Gastrocnemius medialis (tissue), 4 donors: ENCODE results near the gene RAB10.

Experiments used
- POLR2A ChIP-seq, 2 donors: fragments of 450-650 bp; IDR thresholded peaks; one replicate each; pipeline ENCODE4 v1.6.1; 2017; ENCODE audit warnings: antibody characterized with exemption in 2 of 2, mild to moderate bottlenecking in 2 of 2, moderate library complexity in 2 of 2
- TF ChIP-seq, protein P1 (sequence below), 5 experiments: fragments of 450-650 bp in 3 of 5; fragments of 200-600 bp in 2 of 5; sonication (generic) in 2 of 5; IDR thresholded peaks in 4 of 5; conservative IDR thresholded peaks in 1 of 5; 1 replicate in 4 of 5; 2 replicates in 1 of 5; pipeline ENCODE4 v1.5.1; 2016 to 2019; ENCODE audit warnings: antibody characterized with exemption in 5 of 5, mild to moderate bottlenecking in 3 of 5, moderate library complexity in 3 of 5

DNA sequence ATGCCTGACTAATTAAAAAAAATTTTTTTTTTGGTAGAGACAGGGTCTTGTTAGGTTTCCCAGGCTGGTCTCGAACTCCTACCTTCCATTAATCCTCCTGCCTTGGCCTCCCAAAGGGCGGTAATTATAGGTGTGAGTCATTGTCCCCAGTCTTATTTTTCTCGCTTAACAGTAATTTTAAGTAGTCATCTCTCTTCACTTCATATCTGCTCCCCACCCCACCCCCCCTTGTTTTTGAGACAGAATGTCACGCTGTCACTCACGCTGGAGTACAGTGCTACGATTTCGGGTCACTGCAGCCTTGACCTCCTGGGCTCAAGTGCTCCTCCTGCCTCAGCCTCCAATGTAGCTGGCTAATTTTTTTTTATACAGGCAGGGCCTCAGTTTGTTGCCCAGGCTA is 27.7 kb downstream of the RAB10 start:
- TF ChIP-seq, protein P1, sequence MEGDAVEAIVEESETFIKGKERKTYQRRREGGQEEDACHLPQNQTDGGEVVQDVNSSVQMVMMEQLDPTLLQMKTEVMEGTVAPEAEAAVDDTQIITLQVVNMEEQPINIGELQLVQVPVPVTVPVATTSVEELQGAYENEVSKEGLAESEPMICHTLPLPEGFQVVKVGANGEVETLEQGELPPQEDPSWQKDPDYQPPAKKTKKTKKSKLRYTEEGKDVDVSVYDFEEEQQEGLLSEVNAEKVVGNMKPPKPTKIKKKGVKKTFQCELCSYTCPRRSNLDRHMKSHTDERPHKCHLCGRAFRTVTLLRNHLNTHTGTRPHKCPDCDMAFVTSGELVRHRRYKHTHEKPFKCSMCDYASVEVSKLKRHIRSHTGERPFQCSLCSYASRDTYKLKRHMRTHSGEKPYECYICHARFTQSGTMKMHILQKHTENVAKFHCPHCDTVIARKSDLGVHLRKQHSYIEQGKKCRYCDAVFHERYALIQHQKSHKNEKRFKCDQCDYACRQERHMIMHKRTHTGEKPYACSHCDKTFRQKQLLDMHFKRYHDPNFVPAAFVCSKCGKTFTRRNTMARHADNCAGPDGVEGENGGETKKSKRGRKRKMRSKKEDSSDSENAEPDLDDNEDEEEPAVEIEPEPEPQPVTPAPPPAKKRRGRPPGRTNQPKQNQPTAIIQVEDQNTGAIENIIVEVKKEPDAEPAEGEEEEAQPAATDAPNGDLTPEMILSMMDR (IDR thresholded peaks at IDR 0.05 in 4 of 5, conservative IDR thresholded peaks at IDR 0.05 in 1 of 5) = no peak
- no peak for TF ChIP-seq POLR2A (IDR thresholded peaks at IDR 0.05)
